HG03280 (cell line): Measurements from ENCODE around the gene EFNA5.

Source experiments
- ATAC-seq: cut with Tn5 transposase; IDR thresholded peaks from one replicate; pipeline ENCODE4 v1.9.1; 2021; ENCODE audit warnings: mild to moderate bottlenecking, moderate library complexity; ENCODE audit not compliant: unreplicated experiment

The EFNA5 gene

DNA sequence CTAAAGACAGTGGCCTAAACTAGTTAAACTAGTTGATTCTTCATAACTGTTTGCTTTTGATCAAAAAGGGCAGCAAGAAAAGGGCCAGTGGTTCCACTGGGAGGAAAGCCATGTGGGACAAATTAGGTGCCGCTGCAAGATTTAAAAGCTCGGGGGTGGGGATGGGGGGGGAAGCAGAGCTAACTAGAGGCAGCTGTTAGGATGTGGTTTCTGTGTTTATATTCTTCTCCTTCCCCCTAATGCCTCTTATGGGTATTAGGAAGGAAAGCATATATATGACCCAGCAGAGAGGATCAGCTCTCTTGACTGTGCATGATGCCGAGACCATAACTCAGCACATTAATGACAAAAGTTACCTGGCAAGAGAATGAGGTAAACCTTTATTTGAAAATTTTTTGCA is 65.7 kb downstream of the EFNA5 start:
- no peak for ATAC-seq

DNA sequence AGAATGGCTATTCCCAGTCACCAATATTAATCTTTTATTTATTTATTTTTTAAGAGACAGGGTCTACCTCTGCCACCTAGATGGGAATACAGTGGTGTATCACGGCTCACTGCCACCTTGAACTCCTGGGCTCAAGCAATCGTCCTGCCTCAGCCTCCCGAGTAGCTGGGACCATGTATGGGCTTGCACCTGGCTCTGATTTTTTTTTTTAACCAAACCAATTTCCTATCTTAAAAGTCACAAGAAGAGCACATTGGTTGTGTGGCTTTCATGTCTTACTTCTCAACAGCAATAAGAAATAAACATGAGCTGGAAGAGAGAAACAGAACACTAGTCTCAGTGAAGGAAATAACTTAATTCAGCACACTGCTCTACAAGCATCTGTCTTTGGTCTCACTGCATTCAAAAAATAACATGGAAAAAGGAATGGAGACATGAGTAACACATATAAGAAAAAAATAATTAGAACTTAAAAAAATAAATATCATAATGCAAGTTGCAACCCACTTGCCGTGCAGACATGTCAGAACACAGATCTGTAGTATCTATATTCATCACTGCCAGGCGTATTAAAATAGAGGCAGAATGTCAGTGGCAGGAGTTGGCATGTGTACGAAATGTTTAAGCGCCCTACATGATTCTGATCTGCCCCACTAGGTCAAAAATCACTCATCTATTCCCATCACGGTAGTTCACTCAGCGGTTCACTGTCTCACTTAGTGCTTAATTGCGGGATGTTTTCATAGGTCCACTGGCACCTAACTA is 66.4 kb downstream of the EFNA5 start:
- ATAC-seq: no peak

DNA sequence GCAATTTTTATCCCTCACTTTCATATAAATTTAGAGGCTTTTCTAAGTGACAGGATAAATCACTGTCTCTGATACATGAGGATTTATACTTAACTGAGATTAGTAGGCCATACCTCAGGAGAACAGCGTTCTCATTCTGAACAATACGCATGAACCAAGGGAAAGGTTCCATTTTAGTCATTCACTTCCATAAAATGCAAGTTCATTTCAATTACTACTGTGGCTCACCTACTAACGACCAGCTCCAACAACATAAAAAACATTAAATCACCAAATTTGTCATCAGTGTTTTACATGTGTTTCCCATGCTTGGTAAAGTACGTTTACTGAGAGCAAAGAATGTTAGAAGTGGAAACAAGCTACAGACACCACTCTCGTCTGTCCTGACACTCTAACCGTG is 67.4 kb downstream of the EFNA5 start:
- ATAC-seq: no peak

GRCh38 chr5:107602896-107603295 is 67.8 kb downstream of the EFNA5 start:
- no peak for ATAC-seq

DNA sequence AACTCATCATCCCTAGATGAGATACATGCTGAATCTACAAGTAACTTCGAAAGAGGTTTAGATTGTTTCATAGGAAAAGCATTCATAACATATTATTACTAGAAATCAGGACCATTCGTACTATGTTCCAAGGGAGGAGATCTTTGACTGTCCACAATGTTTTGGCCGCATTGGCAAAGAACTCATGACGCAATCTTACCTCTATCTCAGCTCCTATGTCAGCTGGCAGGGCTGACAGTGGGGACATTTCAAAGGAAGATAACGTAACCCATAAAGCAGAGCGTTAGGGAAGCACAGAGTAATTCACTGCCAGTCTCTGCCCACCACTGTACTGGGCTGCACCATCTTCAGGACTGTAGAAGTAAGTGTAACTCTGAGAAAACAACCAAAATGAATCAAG is 69.7 kb downstream of the EFNA5 start:
- ATAC-seq: no peak

- ATAC-seq: no peak
Measured at GRCh38 chr5:107598958-107599357, 71.8 kb downstream of the EFNA5 start.

DNA sequence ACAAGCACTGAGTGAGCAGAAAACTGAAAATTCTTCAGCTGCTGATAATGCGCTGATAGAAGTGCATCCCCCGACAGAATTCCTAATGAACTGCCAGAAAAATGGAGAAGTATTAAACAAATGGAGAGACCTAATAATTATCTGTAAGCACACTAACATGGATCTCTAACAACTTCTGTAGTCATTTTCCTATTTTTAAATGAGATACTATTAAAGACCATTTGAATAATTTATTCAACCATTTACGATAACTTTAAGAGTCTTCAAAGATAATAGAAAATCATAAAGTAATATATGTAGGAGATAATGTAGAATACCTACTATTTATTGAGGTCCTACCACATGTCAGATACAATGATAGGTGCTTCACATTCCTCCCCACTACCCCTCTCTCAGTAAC is 72.9 kb downstream of the EFNA5 start:
- no peak for ATAC-seq

GRCh38 chr5:107597247-107597646 is 73.5 kb downstream of the EFNA5 start:
- no peak for ATAC-seq

GRCh38 chr5:107594253-107595045 is 76.3 kb downstream of the EFNA5 start:
- ATAC-seq: no peak

DNA sequence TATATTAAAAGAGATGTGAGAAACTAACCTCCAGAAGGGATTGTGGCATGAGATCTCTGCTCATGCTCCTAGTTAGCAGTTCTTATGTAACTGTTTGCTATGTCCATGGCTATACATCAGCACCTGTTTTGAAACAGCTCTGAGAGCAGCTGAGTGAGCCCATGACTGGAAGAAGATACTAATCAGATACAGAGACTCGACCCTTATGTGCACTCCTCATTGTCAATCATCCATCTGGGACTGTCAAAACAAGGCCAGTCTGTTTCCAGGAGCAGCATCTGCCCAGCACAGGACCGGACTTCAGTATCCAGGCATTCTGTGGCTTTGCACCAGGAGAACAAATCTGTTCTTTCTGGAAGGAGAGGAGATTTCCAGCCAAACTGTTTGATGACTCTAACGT is 77.7 kb downstream of the EFNA5 start:
- ATAC-seq: no peak

- ATAC-seq: no peak
Measured at GRCh38 chr5:107592515-107592914, 78.2 kb downstream of the EFNA5 start.

- ATAC-seq: no peak
Measured at GRCh38 chr5:107590686-107591085, 80.1 kb downstream of the EFNA5 start.

DNA sequence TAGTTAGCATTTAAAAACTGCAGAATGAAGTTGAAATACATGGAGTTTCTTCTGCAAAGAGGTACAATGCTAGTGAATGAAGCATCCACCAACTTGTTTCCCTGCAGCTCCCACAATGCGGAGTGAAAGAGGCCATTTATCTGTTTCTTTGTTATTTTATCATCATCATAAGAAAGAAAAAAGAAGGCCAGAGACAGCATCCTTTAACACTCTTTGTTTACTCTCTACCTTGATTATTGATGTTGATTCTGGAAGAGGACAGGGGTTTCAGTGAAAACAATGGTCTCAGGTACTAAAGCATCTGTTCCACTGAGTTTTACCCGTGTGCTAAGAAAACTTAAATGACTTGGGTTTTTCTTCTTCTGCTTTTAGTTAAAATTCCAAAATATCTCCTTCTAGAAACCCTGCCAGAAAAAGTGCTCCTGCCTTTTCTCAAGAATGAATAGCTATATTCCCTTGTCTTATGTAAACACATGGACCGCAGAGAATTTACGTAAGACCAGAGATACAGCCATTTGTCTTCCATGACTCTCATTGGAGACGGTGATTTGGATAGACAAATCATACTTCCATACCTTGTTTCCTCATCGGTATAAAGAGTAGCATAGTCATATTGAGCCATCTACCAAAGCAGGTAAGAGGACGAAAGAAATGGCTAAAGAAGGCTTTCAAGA is 81.1 kb downstream of the EFNA5 start:
- no peak for ATAC-seq

DNA sequence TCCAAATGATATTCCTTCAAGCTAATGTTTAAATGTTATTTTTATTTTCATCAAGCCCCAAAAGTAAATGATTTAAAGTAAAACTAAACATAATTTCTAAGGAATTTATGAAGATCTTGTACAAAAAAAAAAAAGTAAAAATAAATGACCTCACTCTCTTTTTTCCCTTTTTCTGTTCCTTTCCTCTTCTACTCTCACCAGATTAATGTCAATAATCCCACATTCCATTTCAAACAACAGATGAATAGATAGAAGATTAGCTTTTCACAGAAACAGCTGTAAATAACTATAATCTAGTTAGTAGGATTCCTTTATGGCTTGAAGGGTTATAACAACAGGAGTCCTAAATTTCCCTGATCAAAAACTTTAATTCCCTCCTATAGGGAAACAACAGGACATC is 88.1 kb downstream of the EFNA5 start:
- ATAC-seq: no peak

DNA sequence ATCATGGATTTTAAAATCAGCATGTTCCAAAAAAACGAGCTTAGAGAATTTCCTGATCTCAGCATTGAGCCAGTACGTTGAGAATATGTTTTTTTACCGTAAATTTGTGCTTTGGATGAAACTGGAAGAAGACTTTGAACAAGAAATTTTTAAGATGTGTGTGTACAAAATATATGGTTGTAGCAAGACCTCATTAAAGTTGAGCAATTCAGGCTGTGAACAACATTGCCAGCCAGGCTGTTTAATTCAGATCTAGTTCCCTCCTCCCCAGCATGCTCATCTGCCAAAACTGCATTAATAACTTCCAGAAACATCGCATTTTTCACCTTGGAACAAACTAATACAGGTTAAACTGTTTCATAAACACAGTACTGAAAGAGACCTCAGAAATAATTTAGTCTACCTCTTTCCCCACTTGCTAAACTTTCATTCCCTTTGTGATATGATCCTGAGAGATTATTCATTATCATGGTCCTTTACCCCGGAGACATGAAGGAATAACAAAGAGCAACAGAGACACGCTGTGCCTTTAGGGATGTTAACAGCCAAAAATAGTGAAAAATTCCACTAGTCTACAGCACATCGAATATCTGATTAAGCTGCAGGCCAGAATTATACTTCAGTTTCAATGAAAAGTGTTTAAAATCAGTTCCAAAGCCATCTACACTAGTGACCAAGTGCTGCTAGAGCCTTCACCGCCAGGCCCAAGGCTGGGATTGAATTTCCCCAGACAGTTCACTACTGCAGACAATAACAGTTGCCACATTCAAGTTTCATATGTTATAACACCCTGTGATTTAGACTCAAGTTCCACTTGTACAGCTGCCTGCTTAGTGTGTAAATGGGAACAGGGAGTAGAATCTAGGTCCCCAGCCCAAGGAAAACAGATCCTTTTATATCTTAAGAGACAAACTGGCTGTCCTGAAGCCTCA is 89.6 kb downstream of the EFNA5 start:
- no peak for ATAC-seq

- no peak for ATAC-seq
Measured at GRCh38 chr5:107578051-107578635, 92.6 kb downstream of the EFNA5 start.

GRCh38 chr5:107577394-107577950 is 93.3 kb downstream of the EFNA5 start:
- no peak for ATAC-seq

DNA sequence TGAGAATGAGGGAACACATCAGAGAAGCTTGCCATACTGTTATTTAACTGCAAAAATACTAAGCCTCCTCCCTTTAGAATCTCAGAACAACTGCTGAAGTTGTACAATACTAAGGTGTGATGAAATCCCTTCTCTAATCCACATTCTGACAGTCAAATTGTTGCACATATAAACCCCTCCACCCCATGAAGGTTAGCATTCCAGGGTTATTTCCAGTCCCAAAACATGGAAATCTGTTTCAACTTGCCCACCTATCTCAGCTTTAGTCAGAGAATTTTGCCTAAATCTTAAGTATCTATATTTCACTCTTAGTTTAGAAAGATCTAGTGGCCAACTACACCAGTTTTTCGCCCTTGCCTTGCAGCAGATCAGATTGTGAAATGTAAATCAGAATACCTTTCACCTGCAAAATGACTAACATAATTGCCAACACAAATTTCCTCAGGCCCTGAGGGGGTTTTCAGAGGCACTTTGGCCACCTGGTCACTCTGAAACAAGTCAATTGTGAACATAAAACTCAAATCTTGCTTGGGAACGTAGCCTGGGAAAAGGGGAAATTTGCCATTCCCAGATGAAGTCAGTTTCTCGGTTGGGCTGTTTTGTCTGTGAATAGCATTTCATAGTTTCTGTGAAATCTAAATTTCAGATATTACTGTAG is 93.9 kb downstream of the EFNA5 start:
- ATAC-seq: no peak

GRCh38 chr5:107576155-107576554 is 94.6 kb downstream of the EFNA5 start:
- ATAC-seq: no peak

GRCh38 chr5:107574287-107574686 is 96.5 kb downstream of the EFNA5 start:
- no peak for ATAC-seq
